HAP-1 (cell line): ENCODE measurements around the gene CSPG5.

Source experiments
- DNase-seq, 2 experiments: peaks; one replicate each; pipeline ENCODE4 v3.0.0-alpha.2; 2016 to 2020; ENCODE audit warnings: low spot score in 2 of 2
- H3K27me3 ChIP-seq: fragments of 250-450 bp; sonication (Bioruptor Pico); 2 replicates; pipeline ENCODE4 v1.5.1; 2020; ENCODE audit warnings: low read depth, mild to moderate bottlenecking, moderate library complexity
- H3K36me3 ChIP-seq: fragments of 250-450 bp; sonication (Bioruptor Pico); replicated peaks from 2 replicates; pipeline ENCODE4 v1.5.1; 2020; ENCODE audit warnings: mild to moderate bottlenecking
- H3K4me1 ChIP-seq: fragments of 250-450 bp; sonication (Bioruptor Pico); 2 replicates; pipeline ENCODE4 v1.5.1; 2020; ENCODE audit warnings: mild to moderate bottlenecking
- H3K4me3 ChIP-seq: fragments of 250-450 bp; sonication (Bioruptor Pico); 2 replicates; pipeline ENCODE4 v1.5.1; 2020; ENCODE audit warnings: mild to moderate bottlenecking, moderate library complexity
- H3K9me3 ChIP-seq: fragments of 250-450 bp; sonication (Bioruptor Pico); 2 replicates; pipeline ENCODE4 v1.5.1; 2020; ENCODE audit warnings: mild to moderate bottlenecking, moderate library complexity
- in situ Hi-C: fragments of 300-500 bp; cut with MboI; formaldehyde crosslinking; loops from 3 replicates; pipeline ENCODE4 v1.14.3; 2020; ENCODE audit warnings: low sequenced_read_pairs, inconsistent platforms, mixed read lengths

The CSPG5 gene

GRCh38 chr3:47578691-47579632 is at the start of gene CSPG5:
CSPG5 (minus strand) TSS chr3:47578865; CDS start chr3:47578693, 172 bp downstream.
- Histone ChIP-seq H3K36me3 (no peaks in the 10 kb centered on the region), H3K27me3 (peaks cover 8% of the 10 kb centered on the region; the same call in 1 of the 2 replicates), H3K4me3 (peak within 1 kb of the TSS; percentile 35), H3K9me3 (no peaks in the 10 kb centered on the region), H3K4me1 (peaks cover 5% of the 10 kb centered on the region; the same call in 1 of the 2 replicates)
- peak in 1 of 2 experiments; percentile 69 for DNase-seq
- in situ Hi-C loops: no loop called here

GRCh38 chr3:47628426-47628825 is 49.8 kb upstream of the CSPG5 start:
- in situ Hi-C loops: no loop called here
- Histone ChIP-seq H3K27me3 (no peaks in the 10 kb centered on the region), H3K9me3 (no peaks in the 10 kb centered on the region), H3K36me3 (peaks cover 45% of the 10 kb centered on the region), H3K4me3 (no peak overlapping the region), H3K4me1 (no peaks in the 10 kb centered on the region)
- no peak for DNase-seq

GRCh38 chr3:47622671-47623461 is 44.2 kb upstream of the CSPG5 start:
- in situ Hi-C loops: no loop called here
- Histone ChIP-seq H3K4me3 (no peak overlapping the region), H3K9me3 (no peaks in the 10 kb centered on the region), H3K4me1 (no peaks in the 10 kb centered on the region), H3K27me3 (no peaks in the 10 kb centered on the region), H3K36me3 (peaks cover 56% of the 10 kb centered on the region)
- no peak for DNase-seq

GRCh38 chr3:47617086-47618010 is 38.7 kb upstream of the CSPG5 start:
- no peaks in the 10 kb centered on the region for H3K4me1 ChIP-seq
- peaks cover 73% of the 10 kb centered on the region for H3K36me3 ChIP-seq
- no peaks in the 10 kb centered on the region for H3K27me3 ChIP-seq
- no peak for DNase-seq
- no peaks in the 10 kb centered on the region for H3K9me3 ChIP-seq
- H3K4me3 ChIP-seq: no peak overlapping the region
- in situ Hi-C loops: no loop called here

DNA sequence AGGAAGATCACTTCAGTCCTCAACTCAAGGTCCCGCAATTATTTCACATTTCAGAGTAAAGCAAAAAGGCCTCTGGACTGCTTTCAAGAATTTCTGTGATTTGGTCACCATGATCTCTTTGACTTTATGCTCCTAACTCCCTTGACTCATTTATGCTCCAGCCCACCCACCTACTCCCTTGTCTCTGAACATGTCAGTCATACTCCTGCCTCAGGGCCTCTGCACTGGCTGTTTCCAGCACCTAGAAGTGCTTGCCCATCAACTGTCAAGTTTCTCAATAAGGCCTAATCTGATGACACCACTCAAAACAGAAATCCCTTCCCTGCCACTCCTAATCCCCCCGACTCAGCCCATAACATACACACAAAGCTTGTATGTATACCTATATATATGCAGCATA is 36.1 kb upstream of the CSPG5 start:
- H3K9me3 ChIP-seq: no peaks in the 10 kb centered on the region
- no peaks in the 10 kb centered on the region for H3K4me1 ChIP-seq
- no peaks in the 10 kb centered on the region for H3K27me3 ChIP-seq
- H3K4me3 ChIP-seq: no peak overlapping the region
- H3K36me3 ChIP-seq: peaks cover 73% of the 10 kb centered on the region
- in situ Hi-C loops: no loop called here
- no peak for DNase-seq

GRCh38 chr3:47613722-47614121 is 35.1 kb upstream of the CSPG5 start:
- no peaks in the 10 kb centered on the region for H3K4me1 ChIP-seq
- H3K27me3 ChIP-seq: no peaks in the 10 kb centered on the region
- no peak for DNase-seq
- in situ Hi-C loops: no loop called here
- H3K4me3 ChIP-seq: no peak overlapping the region
- H3K9me3 ChIP-seq: no peaks in the 10 kb centered on the region
- H3K36me3 ChIP-seq: peaks cover 73% of the 10 kb centered on the region

- Histone ChIP-seq H3K27me3 (no peaks in the 10 kb centered on the region), H3K9me3 (no peaks in the 10 kb centered on the region), H3K4me3 (no peak overlapping the region), H3K36me3 (peaks cover 72% of the 10 kb centered on the region), H3K4me1 (no peaks in the 10 kb centered on the region)
- DNase-seq: no peak
- in situ Hi-C loops: no loop called here
Observed at GRCh38 chr3:47612879-47613278, 34.2 kb upstream of the CSPG5 start.

GRCh38 chr3:47612178-47612577 is 33.5 kb upstream of the CSPG5 start:
- Histone ChIP-seq H3K4me3 (no peak overlapping the region), H3K4me1 (no peaks in the 10 kb centered on the region), H3K27me3 (no peaks in the 10 kb centered on the region), H3K9me3 (no peaks in the 10 kb centered on the region), H3K36me3 (peaks cover 69% of the 10 kb centered on the region)
- in situ Hi-C loops: no loop called here
- no peak for DNase-seq

- no peak for DNase-seq
- Histone ChIP-seq H3K27me3 (no peaks in the 10 kb centered on the region), H3K36me3 (peaks cover 68% of the 10 kb centered on the region), H3K4me3 (no peak overlapping the region), H3K4me1 (no peaks in the 10 kb centered on the region), H3K9me3 (no peaks in the 10 kb centered on the region)
- in situ Hi-C loops: no loop called here
Observed at GRCh38 chr3:47611576-47611975, 32.9 kb upstream of the CSPG5 start.

DNA sequence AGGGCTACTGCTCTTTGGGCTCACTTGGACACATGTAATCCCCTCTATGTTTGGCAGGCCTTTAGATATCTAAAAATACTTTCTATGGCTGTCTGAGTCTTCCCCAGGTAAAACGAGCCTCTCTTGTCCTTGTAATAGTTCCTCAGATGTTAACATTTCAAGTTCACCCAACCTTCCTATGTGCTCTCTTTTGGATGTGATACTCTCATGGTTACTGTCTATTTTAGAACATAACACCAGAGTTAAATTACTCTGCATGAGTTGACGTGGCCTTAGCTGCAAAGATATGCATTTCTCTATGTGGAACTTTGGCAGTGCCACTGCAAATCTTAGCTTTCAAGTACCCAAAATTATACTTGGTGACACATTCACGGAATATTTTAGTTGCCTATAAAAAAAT is 31.9 kb upstream of the CSPG5 start:
- H3K27me3 ChIP-seq: no peaks in the 10 kb centered on the region
- in situ Hi-C loops: no loop called here
- H3K36me3 ChIP-seq: peaks cover 68% of the 10 kb centered on the region
- no peaks in the 10 kb centered on the region for H3K9me3 ChIP-seq
- H3K4me1 ChIP-seq: no peaks in the 10 kb centered on the region
- no peak overlapping the region for H3K4me3 ChIP-seq
- DNase-seq: no peak

DNA sequence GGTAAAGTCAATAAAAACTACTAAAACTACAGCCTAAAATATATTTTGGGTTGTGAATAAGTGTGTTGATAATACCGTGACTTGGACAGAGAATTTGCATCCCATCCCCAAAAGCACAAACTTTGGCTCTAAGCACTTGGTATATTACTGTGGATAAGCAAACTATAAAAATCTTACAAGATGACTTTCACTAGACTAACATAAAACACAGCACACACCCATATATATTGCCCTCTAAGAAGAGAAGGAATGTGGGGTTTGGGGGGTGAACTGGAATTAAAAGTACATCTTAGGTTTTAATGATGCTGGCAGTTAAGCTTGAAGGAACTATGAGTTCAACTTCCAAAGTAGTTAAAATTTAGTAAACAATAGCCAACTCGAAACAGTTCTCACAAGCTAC is 28.7 kb upstream of the CSPG5 start:
- in situ Hi-C loops: no loop called here
- Histone ChIP-seq H3K4me1 (no peaks in the 10 kb centered on the region), H3K9me3 (no peaks in the 10 kb centered on the region), H3K27me3 (no peaks in the 10 kb centered on the region), H3K4me3 (no peak overlapping the region), H3K36me3 (peaks cover 73% of the 10 kb centered on the region)
- no peak for DNase-seq

- Histone ChIP-seq H3K36me3 (peaks cover 68% of the 10 kb centered on the region), H3K4me3 (no peak overlapping the region), H3K9me3 (no peaks in the 10 kb centered on the region), H3K27me3 (no peaks in the 10 kb centered on the region), H3K4me1 (no peaks in the 10 kb centered on the region)
- in situ Hi-C loops: no loop called here
- DNase-seq: no peak
Observed at GRCh38 chr3:47606165-47606564, 27.5 kb upstream of the CSPG5 start.

GRCh38 chr3:47605652-47606051 is 27.0 kb upstream of the CSPG5 start:
- peaks cover 64% of the 10 kb centered on the region for H3K36me3 ChIP-seq
- H3K9me3 ChIP-seq: no peaks in the 10 kb centered on the region
- no peaks in the 10 kb centered on the region for H3K27me3 ChIP-seq
- no peak overlapping the region for H3K4me3 ChIP-seq
- H3K4me1 ChIP-seq: no peaks in the 10 kb centered on the region
- no peak for DNase-seq
- in situ Hi-C loops: no loop called here
